ENCODE data around the gene HM13.

- TF ChIP-seq, protein P1, sequence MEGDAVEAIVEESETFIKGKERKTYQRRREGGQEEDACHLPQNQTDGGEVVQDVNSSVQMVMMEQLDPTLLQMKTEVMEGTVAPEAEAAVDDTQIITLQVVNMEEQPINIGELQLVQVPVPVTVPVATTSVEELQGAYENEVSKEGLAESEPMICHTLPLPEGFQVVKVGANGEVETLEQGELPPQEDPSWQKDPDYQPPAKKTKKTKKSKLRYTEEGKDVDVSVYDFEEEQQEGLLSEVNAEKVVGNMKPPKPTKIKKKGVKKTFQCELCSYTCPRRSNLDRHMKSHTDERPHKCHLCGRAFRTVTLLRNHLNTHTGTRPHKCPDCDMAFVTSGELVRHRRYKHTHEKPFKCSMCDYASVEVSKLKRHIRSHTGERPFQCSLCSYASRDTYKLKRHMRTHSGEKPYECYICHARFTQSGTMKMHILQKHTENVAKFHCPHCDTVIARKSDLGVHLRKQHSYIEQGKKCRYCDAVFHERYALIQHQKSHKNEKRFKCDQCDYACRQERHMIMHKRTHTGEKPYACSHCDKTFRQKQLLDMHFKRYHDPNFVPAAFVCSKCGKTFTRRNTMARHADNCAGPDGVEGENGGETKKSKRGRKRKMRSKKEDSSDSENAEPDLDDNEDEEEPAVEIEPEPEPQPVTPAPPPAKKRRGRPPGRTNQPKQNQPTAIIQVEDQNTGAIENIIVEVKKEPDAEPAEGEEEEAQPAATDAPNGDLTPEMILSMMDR (IDR thresholded peaks at IDR 0.05; ENCODE audit: low read depth, low read length, missing input control), result no peak
- TF ChIP-seq EGR1 (IDR thresholded peaks at IDR 0.05; ENCODE audit: low read depth in 2 of 2), result no peak
These were observed 8.5 kb downstream of the HM13 start for GRCh38 chr20:31522731-31523130.

All from liver (tissue), 3 donors.